GM18868 (cell line): ENCODE results near the gene PLCG1.

Experiments used
- ATAC-seq: cut with Tn5 transposase; IDR thresholded peaks from one replicate; pipeline ENCODE4 v1.9.1; 2021; ENCODE audit warnings: mild to moderate bottlenecking, moderate library complexity; ENCODE audit not compliant: unreplicated experiment

Gene PLCG1

DNA sequence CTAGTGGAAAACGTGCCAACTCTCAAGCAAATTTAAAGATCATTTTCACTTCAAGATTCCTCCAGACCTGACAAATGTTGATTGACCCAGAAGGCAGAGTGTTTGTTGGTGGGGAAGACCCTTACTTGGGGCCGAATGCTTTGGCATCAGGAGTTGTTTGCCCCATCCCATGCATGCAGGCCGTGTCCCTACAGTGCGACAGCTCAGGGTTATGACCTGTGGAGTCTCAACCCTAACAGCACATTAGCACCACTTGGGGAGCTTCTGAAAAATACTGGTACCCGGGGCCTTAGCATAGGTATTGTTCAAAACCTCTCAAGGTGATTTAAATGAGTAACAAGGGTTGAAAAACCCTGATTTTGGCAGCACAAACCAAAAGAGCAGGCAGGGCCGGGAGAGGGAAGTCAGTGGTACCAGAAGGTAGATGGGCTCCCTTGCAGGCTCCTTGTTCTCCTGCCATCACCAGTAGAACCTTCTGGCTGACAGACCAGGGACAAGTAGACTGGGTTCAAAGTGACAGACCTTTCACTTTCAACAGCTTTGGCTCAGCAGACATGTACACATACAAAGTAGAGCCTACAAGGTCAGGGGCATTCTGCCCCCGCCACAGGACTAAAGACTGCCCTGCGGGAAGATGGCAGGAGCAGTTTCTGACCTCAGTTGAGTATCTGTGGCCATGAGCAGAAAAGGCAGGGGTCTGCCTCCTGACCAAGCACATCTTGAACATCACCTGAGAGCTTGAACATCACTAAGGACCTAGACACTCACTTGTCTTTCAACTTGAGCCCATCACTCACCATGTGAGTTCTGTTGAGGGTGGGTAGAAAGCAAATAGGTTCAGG lies 39.6 kb downstream of the PLCG1 start:
- no peak for ATAC-seq

DNA sequence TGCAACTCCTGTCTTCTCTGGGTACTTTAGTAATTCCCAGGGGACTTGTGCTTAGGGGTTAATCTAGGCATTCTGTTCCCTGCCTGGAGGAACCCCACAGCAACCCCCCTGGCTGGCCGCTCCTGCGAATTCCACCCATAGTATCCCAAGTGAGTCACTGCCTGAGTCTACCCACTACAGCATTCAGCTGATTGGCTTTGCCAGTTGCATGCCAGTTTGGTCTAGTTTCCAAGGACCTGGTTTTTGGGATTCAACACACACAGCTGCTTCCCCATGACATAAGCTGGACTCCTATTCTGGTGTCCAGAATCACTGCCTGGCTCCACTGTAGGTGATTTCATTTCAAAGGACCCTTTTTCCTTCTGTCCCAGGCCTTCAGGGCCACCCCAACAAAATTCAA lies 40.3 kb downstream of the PLCG1 start:
- no peak for ATAC-seq

DNA sequence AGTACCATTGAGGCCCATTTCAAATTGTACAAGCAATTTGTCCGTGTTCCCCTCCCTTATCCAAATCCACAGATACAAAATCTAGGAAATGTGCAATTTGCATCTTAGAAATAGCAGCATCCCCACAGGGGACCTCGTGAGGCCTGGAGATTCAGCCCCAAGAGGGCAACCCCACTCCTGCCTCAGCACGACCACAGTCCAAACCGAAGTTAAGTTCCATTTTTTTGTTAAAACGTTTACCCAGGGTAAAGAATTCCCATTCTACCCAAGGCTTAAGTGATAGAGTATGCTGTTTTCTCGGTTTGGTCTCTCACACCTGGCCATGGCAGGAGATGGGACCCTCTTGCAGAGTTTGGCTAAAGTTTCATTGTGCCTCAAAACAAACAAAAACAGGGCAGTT lies 41.2 kb downstream of the PLCG1 start:
- ATAC-seq = no peak

DNA sequence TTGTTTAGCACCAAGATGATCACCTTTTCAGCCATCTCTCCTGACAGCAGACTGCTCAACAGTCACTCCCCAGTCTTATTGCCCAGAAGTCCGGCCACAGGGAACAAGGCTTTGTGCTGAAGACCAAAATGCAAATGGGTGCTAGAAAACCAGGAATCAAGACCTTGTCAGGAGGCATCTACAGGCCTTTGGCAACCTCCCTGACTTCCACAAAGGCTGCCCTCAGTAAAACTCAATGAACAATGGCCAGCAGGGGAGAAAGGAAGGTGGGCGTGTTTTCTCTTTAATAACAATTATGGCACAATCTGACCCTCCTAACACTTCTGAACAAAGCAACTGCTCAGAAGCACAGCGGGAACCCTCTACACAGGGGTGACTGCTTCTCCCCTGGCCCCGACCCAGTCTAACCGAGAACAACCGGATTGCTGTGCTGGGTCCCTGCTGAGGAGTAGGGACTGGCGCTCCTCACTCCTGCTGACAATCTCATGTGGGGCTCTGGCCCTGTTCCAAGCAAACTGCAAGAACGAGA lies 41.6 kb downstream of the PLCG1 start:
- no peak for ATAC-seq

DNA sequence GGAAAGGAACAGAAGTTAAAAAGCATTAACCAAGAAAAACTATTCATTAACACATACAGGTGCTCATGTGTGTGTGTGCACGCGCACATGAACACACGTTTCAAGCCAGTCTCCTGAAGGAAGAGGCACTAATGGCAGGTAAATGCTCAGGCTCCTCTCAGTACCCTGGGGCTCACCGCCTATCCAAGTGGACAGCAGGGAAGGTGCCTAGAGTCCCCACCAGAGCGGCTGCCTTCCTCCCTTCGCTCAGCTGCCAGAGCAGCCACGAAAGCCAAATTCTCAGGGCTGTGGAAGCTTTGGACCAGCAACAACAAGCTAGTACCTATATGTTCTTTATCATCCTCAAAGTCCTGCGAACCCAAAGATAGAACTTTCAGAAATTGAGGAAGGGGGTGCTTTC lies 42.6 kb downstream of the PLCG1 start:
- no peak for ATAC-seq

DNA sequence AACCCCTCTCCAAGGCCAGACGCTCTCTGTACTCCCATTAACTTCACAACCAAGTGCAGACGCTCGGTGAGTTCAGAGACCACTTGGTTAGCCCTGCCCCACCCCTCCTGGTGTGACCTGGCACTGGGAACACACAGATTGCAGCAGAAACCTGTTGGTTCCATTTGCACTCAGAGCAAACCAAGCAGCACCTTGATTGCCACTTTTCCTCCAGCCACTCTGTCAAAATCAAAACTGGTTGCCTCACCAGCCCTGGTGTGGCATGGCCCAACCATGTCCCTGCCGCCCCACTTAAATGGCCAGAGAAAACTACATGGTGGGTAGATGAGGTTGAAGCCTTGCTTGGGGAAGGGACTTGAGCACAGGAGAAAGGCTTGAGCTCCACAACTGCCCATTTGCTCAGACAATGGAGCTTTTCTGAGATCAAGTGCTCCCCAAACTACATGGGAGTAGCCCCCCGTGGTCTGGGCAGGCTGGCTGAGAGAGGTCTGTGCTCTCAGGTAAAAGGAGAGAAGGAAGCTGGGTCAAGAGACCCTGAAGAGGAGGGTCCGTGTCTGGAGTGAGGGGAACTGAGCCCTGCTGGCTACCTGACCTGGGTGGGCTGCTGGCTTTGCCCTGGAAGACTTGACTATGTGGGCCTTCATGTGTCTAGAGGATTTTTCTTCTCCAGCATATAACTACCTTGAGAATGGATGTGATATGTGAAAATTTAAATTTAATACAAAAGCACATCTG lies 43.4 kb downstream of the PLCG1 start:
- no peak for ATAC-seq

DNA sequence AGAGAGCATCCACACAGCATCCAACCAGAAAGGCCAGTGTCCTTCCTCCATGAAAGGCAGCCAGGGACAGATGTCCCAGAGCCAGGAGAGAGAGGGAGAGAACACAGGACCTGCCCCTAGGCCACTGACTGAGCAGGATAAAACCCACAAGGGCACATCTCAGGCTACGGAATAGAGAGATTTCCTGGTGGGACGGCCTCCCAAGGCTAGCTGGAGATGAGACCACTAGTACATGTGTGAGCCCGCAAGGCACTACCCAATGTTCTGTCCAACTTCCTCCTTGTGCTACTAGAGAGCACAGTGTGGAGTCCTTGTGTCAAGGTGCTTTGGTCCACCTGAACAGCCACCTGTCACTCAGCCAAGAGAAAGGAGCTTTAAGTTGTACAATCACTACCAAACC lies 44.2 kb downstream of the PLCG1 start:
- no peak for ATAC-seq

DNA sequence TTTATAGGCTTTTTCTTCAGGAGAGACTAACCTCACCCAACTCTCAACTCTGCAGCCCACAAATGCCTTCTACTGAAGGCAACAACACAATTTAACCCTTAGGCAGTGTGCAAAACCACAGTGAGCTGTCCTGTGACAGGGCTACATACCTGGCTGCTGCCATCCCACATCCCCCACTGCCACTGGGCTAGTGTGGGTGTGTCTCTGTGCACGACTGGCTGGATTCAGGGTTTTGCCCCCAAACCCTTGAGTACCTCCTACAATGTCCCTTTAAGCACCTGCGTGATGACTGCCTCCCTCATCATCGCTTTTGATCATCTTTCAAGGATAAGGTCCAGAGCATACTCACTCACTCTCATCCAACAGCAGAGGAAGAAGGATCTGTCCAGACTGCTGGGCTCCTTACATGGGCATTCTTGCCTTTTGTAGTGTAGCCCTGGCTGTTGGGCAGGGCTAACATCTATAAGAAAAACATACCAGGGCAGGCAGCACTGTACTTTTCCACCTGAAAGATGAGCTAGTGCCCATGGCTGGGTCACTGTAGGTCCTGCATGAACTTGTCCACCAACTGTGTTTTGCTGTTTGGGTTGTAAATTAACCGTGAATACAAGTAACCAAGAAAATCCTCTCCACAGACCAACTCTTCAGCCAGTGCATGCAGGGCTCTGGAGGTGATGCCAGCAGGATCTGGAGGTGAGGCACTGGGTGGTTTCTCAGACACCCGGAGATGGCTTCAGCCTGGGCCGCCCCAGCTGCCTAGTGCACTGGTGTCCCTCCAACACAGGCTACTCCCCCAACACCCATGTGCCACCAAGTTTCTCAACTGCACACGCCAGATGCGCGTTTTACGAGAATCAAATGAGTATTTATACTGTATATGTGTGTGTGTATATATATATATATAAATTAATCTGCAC lies 45.2 kb downstream of the PLCG1 start:
- no peak for ATAC-seq

DNA sequence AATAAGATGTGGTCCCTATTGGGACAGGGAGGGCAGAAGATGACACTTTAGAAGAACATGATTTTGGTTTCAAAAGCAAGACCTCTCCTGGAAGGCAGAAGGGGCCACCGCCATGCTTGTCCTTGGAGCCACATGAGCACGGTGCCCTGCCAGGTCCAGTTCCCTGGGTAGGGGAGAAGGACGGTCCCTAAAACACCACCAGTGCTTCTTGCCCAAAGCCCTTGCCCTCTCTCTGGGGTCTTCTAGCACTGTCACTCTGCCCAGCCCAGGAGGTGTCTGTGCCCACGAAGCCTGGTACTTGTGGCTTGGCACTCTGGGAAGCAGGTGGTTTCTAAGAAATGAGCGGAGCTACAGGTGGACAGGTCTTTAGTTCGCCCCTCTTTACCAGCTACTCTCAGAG lies 46.0 kb downstream of the PLCG1 start:
- no peak for ATAC-seq

DNA sequence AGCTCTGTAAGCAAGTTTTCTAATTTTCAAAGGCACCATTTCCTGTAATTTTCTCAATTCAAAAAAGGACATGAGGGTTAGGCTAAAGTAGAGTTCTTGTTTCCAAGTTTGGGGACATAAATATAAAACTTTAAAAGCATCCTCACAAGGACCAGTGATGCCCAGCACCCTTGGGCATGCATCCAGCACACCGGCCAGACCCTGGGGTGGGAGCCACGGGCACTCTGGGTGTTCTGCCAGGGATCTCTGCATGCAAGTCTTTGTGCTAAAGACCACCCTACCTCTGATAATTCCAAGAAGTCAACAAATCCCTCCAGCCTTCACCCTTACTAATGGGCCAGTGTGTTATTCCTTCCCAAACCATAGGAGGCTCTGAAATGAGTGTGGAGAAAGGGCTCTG lies 46.5 kb downstream of the PLCG1 start:
- ATAC-seq = no peak

DNA sequence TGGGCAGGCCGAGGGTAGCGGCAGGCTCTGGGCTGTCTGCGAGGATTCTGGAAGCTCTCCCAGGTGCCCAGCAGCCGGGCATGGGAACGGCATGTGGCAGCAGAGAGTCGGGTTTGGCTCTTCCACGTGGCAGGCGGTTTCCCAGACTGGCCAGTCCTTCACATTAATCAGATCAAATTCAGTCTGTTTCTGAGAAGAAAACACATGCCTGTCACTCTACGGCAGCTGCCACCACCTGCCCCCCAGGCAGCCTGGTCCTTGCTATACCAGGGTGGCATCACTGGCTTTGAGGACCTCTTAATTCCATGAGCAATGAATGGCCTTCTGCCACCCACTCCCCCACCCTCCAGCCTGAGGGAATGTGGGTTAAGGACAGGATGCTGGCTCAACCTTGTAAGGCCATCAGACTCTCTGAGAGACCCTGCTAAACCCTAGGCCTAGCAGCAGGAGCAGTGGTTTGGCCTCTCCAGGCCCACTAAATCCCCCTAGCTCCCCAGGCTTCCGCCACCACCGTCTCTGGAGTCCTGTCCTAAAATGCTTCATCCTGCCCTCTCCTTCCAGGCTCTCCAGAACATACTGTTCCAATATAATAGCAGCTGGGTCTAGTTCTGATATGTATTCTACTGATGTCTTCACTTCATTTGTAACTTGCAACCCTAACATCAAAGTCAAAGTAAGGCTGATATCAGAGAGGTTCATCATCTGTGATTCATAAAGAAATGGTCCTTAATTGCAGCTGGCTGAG lies 47.8 kb downstream of the PLCG1 start:
- no peak for ATAC-seq

DNA sequence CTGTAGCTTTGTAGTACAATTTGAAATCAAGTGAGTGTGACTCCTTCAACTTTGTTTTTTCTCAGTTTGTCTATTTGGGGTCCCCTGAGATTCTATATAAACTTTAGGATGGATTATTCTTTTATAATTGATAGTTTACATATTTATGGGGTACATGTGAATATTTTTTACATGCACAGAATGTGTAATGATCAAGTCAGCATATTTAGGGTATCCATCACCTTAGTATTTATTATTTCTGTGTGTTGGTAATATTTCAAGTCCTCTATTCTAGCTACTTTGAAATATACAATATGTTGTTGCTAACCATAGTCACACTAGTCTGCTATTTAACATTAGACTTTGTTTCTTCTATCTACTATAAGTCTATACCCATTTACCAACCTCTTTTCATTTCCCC lies 50.3 kb downstream of the PLCG1 start:
- ATAC-seq = no peak

DNA sequence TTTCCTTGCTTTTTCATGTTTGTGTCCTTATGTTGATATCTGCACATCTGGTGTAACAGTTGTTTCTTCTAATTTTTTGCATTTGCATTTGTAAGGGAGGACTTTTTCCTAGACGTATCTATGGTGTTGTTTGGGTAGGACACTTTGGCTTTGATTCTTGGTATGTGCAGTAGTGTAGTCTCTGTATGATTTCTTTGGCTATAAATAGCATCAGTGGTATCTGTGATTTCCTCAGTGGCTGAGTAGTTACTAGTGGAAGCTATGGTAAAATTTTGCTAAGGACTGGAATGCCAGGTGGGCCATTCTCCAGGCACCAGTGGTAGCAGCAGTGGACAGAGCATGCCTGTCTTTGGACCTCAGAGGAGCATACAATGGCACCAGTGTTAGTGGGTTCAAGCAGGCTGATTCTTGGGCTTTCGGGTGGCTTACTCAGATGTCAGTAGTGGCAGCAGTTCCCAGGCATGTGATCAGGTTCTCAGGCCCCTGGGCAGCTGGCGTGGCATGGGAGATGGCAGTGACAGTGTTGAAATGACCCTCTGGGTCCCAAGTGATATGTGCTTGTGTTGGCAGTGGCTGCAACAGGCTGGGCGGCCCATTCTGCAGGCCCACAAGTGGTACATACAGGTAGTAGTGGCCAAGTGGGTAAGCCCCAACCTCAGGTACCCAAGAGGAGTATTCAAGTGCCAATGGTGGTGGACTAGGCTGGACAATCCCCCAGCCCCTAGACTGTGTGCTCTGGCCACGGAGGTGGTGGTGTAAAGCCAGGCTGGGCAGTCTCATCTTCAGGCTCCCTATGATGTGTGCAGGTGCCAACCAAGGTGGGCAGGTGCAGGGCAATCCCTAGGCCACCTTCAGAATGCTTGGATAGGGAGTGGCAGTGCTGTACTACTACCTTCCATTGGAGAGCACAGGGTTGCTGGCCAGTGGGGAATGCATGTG lies 54.5 kb downstream of the PLCG1 start:
- ATAC-seq = no peak

DNA sequence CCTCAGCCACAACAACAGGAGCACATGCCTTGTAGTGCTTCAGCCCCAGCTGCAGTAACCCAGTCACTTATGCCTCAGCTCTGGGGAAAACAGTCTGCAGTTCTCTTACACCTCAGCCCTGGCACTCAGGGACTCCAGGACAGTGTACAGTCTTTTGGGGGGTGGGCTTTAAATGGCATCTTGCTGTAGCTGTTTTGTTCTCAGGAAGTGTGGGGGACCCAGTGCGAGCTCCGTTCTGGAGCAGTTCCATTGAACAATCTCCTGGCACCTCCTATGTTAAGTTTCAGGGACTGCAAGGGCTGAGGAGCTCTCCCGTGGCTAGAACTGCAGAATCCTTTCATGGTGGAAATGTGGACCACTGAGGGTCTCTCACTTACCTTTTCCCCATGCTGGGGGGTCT lies 55.2 kb downstream of the PLCG1 start:
- no peak for ATAC-seq

DNA sequence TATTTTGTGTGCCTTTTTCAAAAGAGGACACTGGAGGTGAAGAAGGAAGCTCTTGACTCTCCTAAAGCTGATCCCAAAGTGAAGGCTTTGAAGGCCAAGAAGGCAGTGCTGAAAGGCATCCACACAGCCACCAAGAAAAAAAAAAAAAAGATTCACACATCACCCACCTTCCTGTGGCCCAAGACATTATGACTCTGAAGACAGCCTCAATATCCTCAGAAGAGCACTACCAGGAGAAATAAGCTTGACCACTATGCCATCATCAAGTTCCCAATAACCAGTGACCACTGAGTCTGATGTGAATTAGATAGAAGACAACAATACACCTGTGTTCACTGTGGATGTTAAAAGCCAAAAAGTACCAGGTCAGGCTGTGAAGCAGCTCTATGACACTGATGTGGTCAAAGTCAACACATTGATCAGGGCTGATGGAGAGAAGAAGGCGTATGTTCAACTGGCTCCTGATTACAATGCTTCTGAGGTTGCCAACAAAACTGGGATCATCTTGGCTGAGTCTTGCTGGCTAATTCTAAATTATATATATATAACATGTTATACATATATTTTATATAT lies 59.4 kb downstream of the PLCG1 start:
- no peak for ATAC-seq

DNA sequence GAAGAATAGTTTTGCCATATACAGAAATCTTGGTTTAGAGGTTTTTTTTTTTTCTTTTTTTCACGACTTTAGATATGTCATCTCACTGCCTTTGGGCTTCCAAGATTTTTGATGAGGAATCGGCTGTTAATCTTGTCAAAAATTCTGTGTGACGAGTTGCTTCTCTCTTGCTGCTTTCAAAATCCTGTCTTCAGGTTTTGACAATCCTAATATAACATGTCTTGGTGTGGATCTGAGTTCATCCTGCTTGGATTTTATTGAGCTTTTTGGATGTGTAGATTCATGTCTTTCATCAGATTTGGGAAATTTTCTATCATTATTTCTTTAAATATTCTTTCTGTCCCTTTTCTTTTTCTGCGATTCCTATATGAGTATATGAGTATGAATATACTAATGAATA lies 61.1 kb downstream of the PLCG1 start:
- ATAC-seq = no peak

DNA sequence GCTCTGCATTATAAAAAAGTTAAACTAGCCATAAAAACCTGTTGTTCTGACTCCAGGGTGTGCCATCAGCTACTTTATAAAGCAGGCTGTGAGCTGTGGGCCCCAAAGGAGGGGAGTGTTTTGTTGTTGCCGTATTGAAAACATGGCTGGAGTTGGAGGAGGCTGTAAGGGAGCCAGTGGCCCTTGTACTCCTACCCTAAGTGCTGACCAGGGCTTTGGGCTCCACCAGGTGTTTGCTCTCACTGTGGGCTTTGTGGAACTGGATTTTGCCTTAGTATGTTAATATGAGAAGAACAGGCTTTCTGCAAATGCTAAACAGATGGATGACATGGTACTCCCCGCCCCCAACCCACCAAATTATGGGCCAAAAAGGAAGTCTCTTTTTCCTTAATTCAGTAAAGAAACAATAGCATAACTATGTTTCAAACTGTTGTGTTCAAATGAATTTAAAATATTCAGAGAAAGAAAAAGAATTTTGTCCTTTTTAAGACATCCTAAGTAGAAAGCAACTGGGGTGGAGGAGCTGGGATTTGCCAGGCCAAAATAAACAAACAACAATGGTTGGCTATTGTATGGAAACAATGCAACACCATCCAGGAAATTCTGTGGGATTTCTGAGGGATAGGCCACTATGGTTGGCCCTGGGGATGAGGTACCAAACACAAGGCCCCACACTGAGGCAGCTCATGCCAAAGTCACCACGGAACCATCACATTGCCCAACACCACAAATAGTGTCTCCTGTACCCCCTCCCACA lies 63.3 kb downstream of the PLCG1 start:
- no peak for ATAC-seq

DNA sequence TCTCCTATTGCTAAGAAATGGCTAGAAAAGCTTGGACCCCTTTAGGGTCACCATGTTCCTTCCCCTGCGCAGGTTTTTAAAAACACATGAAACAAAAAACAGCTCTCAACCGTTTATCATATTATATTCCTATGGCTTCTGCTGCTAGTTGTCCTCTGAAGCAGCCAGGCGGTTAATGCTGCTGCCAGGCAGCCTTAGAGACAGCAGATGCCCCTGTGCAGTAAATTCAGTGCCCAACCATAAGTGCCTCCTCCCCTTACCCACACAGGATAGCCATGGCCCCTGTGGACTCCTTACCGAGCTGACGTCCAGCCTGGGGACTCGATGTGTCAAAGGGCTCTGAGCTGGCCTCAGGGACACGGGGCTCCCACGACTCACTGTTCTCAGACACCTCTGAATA lies 64.4 kb downstream of the PLCG1 start:
- no peak for ATAC-seq
